HL-60/S4 treated with retinoic acid at 250 ng/mL for 4 days and 3 days (cell line): ENCODE data around the gene TMPRSS13.
"Not testable (repeated sequence)": the region's sequence is repeated elsewhere in the genome, so short reads cannot be mapped to it uniquely, and the experiment has no call there.

Source experiments
- in situ Hi-C: fragments of 300-500 bp; cut with MboI; formaldehyde crosslinking; loops from 2 replicates; pipeline ENCODE4 v1.7.0; 2022; ENCODE audit warnings: low sequenced_read_pairs

TMPRSS13 gene

GRCh38 chr11:117931971-117932370, 2.8 kb upstream of the TMPRSS13 start:
- in situ Hi-C loops, result no loop called here

- in situ Hi-C loops, result no loop called here
Measured at GRCh38 chr11:117931331-117931950, 2.2 kb upstream of the TMPRSS13 start.

- in situ Hi-C loops, result no loop called here
Measured at GRCh38 chr11:117930668-117931330, 1.6 kb upstream of the TMPRSS13 start.

GRCh38 chr11:117929916-117930570, 841 bp upstream of the TMPRSS13 start:
- in situ Hi-C loops, result no loop called here

- in situ Hi-C loops, result no loop called here
Measured at GRCh38 chr11:117928446-117929141, 608 bp downstream of the TMPRSS13 start.

GRCh38 chr11:117927926-117928325, 1.3 kb downstream of the TMPRSS13 start:
- in situ Hi-C loops, result no loop called here

DNA sequence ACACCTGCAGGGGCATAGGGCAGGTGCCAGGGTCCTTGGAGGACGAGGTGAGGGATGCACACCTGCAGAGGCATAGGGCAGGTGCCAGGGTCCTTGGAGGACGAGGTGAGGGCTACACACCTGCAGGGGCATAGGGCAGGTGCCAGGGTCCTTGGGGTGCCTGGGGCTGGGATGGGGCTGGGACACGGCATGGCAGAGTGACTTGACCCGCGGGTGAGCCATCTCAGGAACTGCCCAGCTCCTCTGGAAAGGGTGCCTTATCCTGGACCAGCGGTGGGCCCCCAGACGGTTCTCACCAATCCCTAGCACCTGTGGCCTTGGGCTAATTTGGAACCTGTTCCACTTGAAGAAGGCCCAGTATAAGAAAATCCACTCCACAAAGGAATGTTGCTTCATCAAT, 3.0 kb downstream of the TMPRSS13 start:
- in situ Hi-C loops, result not testable (repeated sequence)

GRCh38 chr11:117925198-117925925, 3.8 kb downstream of the TMPRSS13 start:
- in situ Hi-C loops, result no loop called here

- in situ Hi-C loops, result no loop called here
Measured at GRCh38 chr11:117924631-117925170, 4.5 kb downstream of the TMPRSS13 start.

GRCh38 chr11:117923773-117924172, 5.4 kb downstream of the TMPRSS13 start:
- in situ Hi-C loops, result no loop called here

- in situ Hi-C loops, result no loop called here
Measured at GRCh38 chr11:117923275-117923674, 5.9 kb downstream of the TMPRSS13 start.

GRCh38 chr11:117921893-117922292, 7.3 kb downstream of the TMPRSS13 start:
- in situ Hi-C loops, result no loop called here

DNA sequence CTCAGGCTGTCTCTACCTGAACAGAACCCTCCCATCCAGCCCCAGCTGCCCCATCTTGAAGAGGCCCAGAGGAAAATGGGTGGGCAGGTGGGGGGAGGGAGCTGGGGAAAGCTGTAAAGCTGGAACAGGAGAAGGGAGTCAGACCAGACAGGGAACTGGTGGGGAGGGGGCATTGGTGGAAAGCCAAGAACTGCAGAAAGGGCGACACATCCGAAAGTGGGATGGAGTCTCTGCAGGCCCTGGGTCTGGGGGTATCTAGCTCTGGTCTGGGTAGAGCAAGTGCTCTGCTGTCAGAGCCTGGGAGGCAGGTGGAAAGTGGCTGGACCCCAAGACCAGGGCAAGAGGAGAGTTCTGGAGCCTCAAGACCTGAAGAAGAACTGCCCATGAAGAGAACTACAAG, 7.7 kb downstream of the TMPRSS13 start:
- in situ Hi-C loops, result no loop called here

DNA sequence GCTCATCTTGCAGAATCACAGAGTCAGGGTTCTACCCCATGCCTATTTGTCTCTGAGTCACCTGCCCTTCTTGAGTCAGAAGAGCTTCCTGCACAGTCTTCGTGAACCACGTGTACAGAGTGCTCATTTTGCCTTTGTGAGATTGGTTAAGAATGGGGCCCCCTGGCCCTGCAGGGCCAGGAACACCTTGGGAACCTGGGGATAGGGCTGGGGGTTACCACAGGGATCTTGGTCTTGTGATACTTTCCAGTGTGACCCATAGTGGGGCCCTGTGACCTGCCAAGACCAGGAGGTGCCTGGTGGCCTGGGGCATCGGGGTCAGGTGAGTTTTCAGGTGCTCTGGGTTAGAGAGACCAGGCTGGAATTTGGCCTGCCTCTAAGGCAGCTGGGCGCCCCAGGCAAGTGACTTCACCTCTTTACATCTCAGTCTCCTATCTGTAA, 9.4 kb downstream of the TMPRSS13 start:
- in situ Hi-C loops, result no loop called here

- in situ Hi-C loops, result no loop called here
Measured at GRCh38 chr11:117919341-117919740, 9.9 kb downstream of the TMPRSS13 start.

DNA sequence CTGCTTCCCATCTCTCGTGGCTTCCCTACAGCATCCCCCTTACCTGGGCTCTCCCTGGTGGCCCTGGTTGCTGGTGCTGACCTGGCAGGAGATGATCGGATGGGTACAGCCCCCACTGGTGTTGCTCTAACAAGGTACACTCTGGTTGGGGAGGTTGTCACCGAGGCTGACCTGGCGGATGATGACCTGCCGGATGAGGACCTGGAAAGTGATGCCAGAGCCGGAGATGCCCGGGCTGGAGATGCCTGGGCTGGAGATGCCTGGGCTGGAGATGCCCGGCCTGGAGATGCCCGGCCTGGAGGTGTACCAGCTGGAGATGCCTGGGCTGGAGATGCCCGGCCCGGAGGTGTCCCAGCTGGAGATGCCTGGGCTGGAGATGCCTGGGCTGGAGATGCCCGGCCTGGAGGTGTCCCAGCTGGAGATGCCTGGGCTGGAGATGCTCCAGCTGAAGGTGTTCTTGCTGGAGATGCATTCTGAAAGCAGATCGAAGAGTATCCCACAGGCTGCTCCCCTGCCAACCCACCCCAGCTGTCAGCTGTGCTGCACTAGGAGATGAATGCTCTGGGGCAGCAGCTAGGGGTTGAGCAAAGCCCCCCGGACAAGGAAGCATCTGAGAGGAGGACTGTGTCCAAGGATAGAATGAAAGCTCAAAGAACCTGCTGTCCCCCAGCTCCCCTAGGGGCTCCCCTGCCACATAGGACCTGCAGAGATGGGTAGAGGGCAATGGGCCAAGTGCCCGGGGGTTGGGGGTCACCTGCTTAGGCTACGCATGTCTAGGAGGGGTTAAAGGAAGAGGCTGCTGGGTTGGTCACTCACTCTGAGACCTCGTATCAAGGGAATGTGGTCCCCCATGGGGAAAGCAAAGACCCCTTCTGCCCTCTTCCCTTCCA, 10.6 kb downstream of the TMPRSS13 start:
- in situ Hi-C loops, result no loop called here

DNA sequence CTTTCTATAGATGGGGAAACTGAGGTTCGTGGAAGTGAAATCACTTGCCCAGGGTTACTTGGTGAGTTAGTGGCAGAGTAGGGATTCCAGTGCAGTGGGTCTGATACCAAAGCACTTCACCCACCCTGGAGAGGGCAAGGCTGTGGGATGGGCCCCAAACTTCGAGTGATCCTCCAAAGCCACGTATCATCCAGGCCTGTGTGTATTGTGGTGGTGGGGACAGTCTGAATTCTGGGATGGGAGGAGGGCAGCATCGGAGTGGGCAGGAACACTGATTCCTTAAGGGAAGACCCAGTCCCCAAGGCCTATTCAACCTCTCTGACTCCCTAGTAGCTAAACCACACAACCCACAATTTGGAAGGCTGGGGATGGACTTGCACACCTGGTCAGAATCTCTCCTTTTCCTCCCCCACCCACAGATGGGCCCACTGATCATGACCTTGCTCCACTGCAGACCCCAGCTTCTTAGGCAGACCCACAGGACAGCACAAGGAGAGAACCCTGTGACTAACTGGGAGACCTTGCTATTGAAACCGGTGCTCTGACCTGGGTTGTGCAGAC, 11.5 kb downstream of the TMPRSS13 start:
- in situ Hi-C loops, result no loop called here

DNA sequence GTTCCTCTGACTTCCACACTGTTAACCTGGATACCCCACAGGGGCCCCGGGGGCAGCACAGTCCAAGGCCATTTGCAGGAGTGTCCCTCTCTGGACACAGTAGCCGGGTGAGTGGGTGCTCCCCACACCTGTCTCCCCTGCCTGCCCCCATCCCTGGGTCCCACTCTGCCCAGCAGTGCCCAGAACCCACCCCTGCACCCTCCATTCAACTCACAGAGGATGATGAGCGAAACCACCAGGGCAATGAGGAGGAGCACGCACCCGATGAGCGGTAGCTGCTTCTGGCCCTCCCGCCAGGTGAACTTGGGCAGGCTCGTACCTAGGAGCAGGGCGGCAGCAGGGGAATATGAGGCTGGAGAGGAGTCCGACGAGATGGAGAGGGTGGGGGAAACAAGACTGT, 12.2 kb downstream of the TMPRSS13 start:
- in situ Hi-C loops, result no loop called here

GRCh38 chr11:117915672-117916235, 13.4 kb downstream of the TMPRSS13 start:
- in situ Hi-C loops, result no loop called here
